Smooth muscle cell (in vitro differentiated cells): ENCODE data around the gene BARX1. TPM values are rescaled to one million over a fixed set of nuclear protein-coding genes. Genes with fewer than 3 reads are reported as not detected.

Experiments used
- DNase-seq: peaks from one replicate; lab custom pipeline; 2025; ENCODE audit not compliant: unreplicated experiment; lab: John Stamatoyannopoulos, UW
- H2AFZ ChIP-seq: fragments of 200-600 bp; sonication (generic); 2 replicates; pipeline ENCODE4 v1.6.0; 2016; ENCODE audit warnings: antibody characterized with exemption, low read depth, mild to moderate bottlenecking
- H3F3A ChIP-seq: fragments of 200-600 bp; sonication (generic); 2 replicates; pipeline ENCODE4 v1.6.0; 2017; ENCODE audit warnings: antibody characterized with exemption, low read depth
- H3K27ac ChIP-seq: fragments of 200-600 bp; sonication (generic); 2 replicates; pipeline ENCODE4 v1.5.1; 2016; ENCODE audit warnings: low read depth, mild to moderate bottlenecking
- H3K27me3 ChIP-seq: fragments of 200-600 bp; sonication (generic); 2 replicates; pipeline ENCODE4 v1.6.1; 2016; ENCODE audit warnings: low read depth, mild to moderate bottlenecking
- H3K36me3 ChIP-seq: fragments of 200-600 bp; sonication (generic); 2 replicates; pipeline ENCODE4 v1.5.1; 2016; ENCODE audit warnings: low read depth
- H3K4me1 ChIP-seq: fragments of 200-600 bp; sonication (generic); 2 replicates; pipeline ENCODE4 v1.5.1; 2016; ENCODE audit warnings: low read depth
- H3K4me2 ChIP-seq: fragments of 200-600 bp; sonication (generic); 2 replicates; pipeline ENCODE4 v1.6.0; 2016; ENCODE audit warnings: mild to moderate bottlenecking
- H3K4me3 ChIP-seq: fragments of 200-600 bp; sonication (generic); 2 replicates; pipeline ENCODE4 v1.5.1; 2016; ENCODE audit warnings: mild to moderate bottlenecking
- H3K79me2 ChIP-seq: fragments of 200-600 bp; sonication (generic); 2 replicates; pipeline ENCODE4 v1.6.0; 2016; ENCODE audit warnings: low read depth, mild to moderate bottlenecking
- H3K9ac ChIP-seq: fragments of 200-600 bp; sonication (generic); 2 replicates; pipeline ENCODE4 v1.6.0; 2016; ENCODE audit warnings: low read depth
- H3K9me3 ChIP-seq: fragments of 200-600 bp; sonication (generic); replicated peaks from 2 replicates; pipeline ENCODE4 v1.5.1; 2016; ENCODE audit warnings: low read depth
- H4K20me1 ChIP-seq: fragments of 200-600 bp; sonication (generic); 2 replicates; pipeline ENCODE4 v1.6.0; 2016; ENCODE audit warnings: low read depth
- WGBS: methylation state at CpG from one replicate; pipeline ENCODE4 v1.1.7; 2016; ENCODE audit warnings: low lambda C conversion rate; 5-methylcytosine and 5-hydroxymethylcytosine counted together
- polyA plus RNA-seq: library from polyadenylated mRNA; unstranded; fragments of >200 nt; fragmentation: Nextera tagmentation; extraction: Ambion mirVana; gene quantifications from 2 replicates; pipeline ENCODE4 v1.2.1, GENCODE V29; 2016
- total RNA-seq: library from RNA; depleted of rRNA; stranded (reverse); fragments of >200 nt; gene quantifications from 2 replicates; pipeline ENCODE4 v1.2.3, GENCODE V29; 2014
- TF ChIP-seq, protein P1 (sequence below): fragments of 200-600 bp; sonication (generic); IDR thresholded peaks from 2 replicates; pipeline ENCODE4 v1.5.1; 2017; ENCODE audit warnings: borderline replicate concordance, mild to moderate bottlenecking, antibody characterized with exemption; ENCODE audit not compliant: insufficient read depth, poor library complexity, severe bottlenecking

The BARX1 gene
- total and polyA plus RNA-seq, 2 experiments from 2014 or later: 6.1 TPM

DNA sequence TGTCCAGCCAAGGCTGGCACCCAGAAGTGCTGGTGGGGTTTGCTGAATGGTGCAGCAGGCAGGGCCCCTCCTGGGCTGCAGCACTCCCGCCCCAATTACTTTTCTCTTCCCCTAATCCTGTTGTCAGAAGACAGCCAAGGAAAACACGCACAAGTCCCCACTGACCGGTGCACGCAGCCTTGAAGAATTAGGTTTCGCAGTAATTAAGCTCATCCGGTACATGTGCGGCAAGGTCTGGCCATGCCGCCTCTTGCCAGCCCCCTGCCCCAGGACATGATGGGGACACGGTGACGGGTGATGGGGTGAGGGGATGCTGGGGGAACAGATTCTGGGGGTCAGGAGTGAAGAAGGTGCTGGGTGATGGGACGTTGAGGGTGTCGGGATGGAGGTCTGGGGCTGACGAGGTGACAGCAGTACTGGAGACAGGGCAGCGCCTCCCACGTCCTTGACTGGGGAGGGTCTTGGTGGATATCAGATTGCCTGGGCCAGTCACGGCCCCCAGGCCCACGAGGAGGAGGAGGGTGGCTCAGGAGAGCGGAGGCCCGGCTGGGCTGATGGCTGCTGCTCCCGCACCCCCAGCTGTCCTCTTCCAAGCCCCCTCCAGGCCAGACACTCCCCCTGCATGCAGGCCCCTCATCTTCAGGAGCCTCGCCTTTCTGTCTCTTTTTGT, 34.9 kb downstream of the BARX1 start:
- no peaks in the 10 kb centered on the region for H3K79me2 ChIP-seq
- no peak overlapping the region for H2AFZ ChIP-seq
- H3K36me3 ChIP-seq: no peaks in the 10 kb centered on the region
- TF ChIP-seq, protein P1, sequence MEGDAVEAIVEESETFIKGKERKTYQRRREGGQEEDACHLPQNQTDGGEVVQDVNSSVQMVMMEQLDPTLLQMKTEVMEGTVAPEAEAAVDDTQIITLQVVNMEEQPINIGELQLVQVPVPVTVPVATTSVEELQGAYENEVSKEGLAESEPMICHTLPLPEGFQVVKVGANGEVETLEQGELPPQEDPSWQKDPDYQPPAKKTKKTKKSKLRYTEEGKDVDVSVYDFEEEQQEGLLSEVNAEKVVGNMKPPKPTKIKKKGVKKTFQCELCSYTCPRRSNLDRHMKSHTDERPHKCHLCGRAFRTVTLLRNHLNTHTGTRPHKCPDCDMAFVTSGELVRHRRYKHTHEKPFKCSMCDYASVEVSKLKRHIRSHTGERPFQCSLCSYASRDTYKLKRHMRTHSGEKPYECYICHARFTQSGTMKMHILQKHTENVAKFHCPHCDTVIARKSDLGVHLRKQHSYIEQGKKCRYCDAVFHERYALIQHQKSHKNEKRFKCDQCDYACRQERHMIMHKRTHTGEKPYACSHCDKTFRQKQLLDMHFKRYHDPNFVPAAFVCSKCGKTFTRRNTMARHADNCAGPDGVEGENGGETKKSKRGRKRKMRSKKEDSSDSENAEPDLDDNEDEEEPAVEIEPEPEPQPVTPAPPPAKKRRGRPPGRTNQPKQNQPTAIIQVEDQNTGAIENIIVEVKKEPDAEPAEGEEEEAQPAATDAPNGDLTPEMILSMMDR: no peak
- 84% methylated on average over 14 of the region's 21 CpGs for WGBS
- no peaks in the 10 kb centered on the region for H3K9me3 ChIP-seq
- no peaks in the 10 kb centered on the region for H3F3A ChIP-seq
- no peak overlapping the region for H3K9ac ChIP-seq
- H3K4me1 ChIP-seq: no peaks in the 10 kb centered on the region
- H3K27me3 ChIP-seq: peaks cover 3% of the 10 kb centered on the region
- no peak overlapping the region for H3K4me2 ChIP-seq
- H3K27ac ChIP-seq: no peak overlapping the region
- no peak for DNase-seq
- no peak overlapping the region for H3K4me3 ChIP-seq
- H4K20me1 ChIP-seq: no peaks in the 10 kb centered on the region

GRCh38 chr9:93918061-93918460, 37.1 kb downstream of the BARX1 start:
- H4K20me1 ChIP-seq: no peaks in the 10 kb centered on the region
- no peak overlapping the region for H3K9ac ChIP-seq
- no peak overlapping the region for H3K27ac ChIP-seq
- H3K9me3 ChIP-seq: no peaks in the 10 kb centered on the region
- 67% methylated on average over 8 of the region's 8 CpGs for WGBS
- no peaks in the 10 kb centered on the region for H3K79me2 ChIP-seq
- H3K27me3 ChIP-seq: peaks cover 3% of the 10 kb centered on the region
- H2AFZ ChIP-seq: no peak overlapping the region
- TF ChIP-seq, protein P1: no peak
- no peak overlapping the region for H3K4me2 ChIP-seq
- DNase-seq: no peak
- no peaks in the 10 kb centered on the region for H3K36me3 ChIP-seq
- H3K4me1 ChIP-seq: no peaks in the 10 kb centered on the region
- H3K4me3 ChIP-seq: no peak overlapping the region
- no peaks in the 10 kb centered on the region for H3F3A ChIP-seq

DNA sequence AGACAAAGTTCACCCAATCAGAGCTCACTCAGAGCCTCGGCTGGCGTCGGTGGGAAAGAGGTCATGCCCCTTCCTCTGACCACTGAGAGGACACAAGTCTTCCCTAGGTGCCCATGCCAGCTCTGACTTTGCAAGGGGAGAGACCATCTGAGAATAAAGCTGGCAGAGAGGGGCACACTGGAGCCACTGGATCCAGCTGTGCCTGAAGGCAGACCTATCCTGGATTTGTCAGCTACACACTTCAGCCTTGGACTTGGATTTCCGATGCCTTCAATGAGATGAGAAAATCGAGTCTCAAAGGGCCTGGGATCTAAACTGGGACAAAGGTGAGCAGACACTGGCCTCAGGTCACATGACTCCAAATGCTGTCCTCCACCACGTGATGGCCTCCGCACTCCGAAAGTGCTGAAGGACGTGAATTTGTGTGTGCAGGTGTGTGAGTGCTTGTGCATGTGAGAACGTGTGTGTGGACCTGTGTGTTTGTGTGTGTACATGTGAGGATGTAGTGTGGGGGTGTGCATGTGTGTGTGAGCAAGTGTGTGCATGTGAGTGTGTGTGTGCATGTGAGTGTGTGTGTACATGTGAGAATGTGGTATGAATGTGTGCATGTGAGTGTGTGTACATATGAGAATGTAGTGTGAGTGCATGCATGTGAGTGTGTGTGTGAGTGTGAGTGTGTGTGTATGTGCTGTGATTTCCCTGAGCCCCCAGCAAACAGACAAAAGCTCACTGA, 37.9 kb downstream of the BARX1 start:
- no peaks in the 10 kb centered on the region for H3K9me3 ChIP-seq
- no peaks in the 10 kb centered on the region for H3F3A ChIP-seq
- H3K9ac ChIP-seq: no peak overlapping the region
- peaks cover 3% of the 10 kb centered on the region for H3K27me3 ChIP-seq
- H3K4me1 ChIP-seq: peaks cover 6% of the 10 kb centered on the region
- H3K79me2 ChIP-seq: no peaks in the 10 kb centered on the region
- no peak for DNase-seq
- WGBS: 90% methylated on average over 10 of the region's 10 CpGs
- TF ChIP-seq, protein P1: no peak
- H3K36me3 ChIP-seq: no peaks in the 10 kb centered on the region
- no peak overlapping the region for H2AFZ ChIP-seq
- no peaks in the 10 kb centered on the region for H4K20me1 ChIP-seq
- H3K4me2 ChIP-seq: no peak overlapping the region
- H3K4me3 ChIP-seq: no peak overlapping the region
- no peak overlapping the region for H3K27ac ChIP-seq
